Measurements from ENCODE around the gene NHSL1.
A peak's percentile ranks its signal among the peaks of the same experiment; 100 is the strongest.

Gene NHSL1

DNA sequence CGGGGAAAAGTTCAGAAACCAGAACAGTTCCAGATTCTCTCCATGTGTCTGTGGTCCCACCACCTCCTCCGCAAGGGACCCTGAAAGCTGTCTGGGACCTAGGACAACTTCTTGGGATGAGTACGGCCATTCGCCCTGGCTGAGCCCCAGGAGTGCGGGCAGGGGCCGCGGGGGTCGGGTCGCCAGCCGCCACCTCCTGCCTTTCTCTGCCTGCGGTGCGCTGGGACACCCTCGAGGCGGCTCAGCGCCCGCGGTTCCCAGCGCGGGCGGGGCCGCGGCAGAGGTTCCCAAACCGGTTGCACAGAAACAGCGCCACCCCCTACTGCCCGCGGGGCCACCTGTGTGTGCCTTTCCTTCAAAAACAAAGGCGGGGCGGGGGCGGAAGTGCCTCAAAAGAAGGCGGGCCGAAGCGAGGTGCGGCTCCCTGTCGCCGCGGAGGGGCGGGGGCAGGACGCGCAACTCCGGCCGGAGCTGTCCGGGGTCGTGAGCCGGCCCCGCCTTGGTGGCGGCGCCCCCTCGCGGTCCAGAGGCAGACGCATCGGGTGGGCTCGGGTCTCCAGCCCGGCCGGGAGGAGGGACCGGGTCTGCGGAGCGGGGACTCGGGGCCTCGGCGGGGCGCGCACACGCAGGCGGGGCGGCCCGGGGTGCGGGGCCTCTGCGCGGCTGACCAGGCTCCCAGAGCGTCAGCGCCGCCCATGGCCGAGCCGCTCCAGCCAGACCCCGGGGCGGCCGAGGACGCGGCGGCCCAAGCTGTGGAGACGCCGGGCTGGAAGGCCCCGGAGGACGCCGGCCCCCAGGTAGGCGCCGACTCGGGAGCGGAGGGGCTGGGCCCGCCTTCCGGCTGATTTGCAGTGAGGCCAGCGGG, 95.3 kb downstream of the NHSL1 start, which contains the start of gene HEBP2 (continued):
- TF ChIP-seq HOXA7 (CRISPR knock-in tag; IDR thresholded peaks at IDR 0.05; ENCODE audit: borderline replicate concordance) = no peak
- TF ChIP-seq ZNF37A (tag by site-specific recombination; IDR thresholded peaks at IDR 0.05) = no peak
- TF ChIP-seq ZNF701 (tag by site-specific recombination; IDR thresholded peaks at IDR 0.05) = no peak
- TF ChIP-seq KLF8 (tag by site-specific recombination; IDR thresholded peaks at IDR 0.05) = peak; percentile 90
- no peak for TF ChIP-seq TRIM28 (IDR thresholded peaks at IDR 0.05; ENCODE audit: borderline replicate concordance, low read length)
- no peak for TF ChIP-seq ZNF433 (tag by site-specific recombination; IDR thresholded peaks at IDR 0.05; ENCODE audit: low read depth)
- no peak for TF ChIP-seq ZNF768 (tag by site-specific recombination; IDR thresholded peaks at IDR 0.05)
- TF ChIP-seq FEZF1 (tag by site-specific recombination; IDR thresholded peaks at IDR 0.05) = peak; percentile 59
- no peak for TF ChIP-seq ZNF169 (tag by site-specific recombination; IDR thresholded peaks at IDR 0.05)
- TF ChIP-seq, protein P1, sequence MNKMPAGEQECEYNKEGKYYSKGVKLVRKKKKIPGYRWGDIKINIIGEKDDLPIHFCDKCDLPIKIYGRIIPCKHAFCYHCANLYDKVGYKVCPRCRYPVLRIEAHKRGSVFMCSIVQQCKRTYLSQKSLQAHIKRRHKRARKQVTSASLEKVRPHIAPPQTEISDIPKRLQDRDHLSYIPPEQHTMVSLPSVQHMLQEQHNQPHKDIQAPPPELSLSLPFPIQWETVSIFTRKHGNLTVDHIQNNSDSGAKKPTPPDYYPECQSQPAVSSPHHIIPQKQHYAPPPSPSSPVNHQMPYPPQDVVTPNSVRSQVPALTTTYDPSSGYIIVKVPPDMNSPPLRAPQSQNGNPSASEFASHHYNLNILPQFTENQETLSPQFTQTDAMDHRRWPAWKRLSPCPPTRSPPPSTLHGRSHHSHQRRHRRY (tag by site-specific recombination; IDR thresholded peaks at IDR 0.05) = no peak
- no peak for TF ChIP-seq ZNF146 (tag by site-specific recombination; IDR thresholded peaks at IDR 0.05)
- TF ChIP-seq BCL11A (tag by site-specific recombination; IDR thresholded peaks at IDR 0.05; ENCODE audit: low read depth) = no peak
- no peak for TF ChIP-seq ZNF121 (tag by site-specific recombination; IDR thresholded peaks at IDR 0.05)
- no peak for TF ChIP-seq BCL6B (tag by site-specific recombination; IDR thresholded peaks at IDR 0.05)
- TF ChIP-seq, protein P2, sequence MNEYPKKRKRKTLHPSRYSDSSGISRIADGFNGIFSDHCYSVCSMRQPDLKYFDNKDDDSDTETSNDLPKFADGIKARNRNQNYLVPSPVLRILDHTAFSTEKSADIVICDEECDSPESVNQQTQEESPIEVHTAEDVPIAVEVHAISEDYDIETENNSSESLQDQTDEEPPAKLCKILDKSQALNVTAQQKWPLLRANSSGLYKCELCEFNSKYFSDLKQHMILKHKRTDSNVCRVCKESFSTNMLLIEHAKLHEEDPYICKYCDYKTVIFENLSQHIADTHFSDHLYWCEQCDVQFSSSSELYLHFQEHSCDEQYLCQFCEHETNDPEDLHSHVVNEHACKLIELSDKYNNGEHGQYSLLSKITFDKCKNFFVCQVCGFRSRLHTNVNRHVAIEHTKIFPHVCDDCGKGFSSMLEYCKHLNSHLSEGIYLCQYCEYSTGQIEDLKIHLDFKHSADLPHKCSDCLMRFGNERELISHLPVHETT (tag by site-specific recombination; IDR thresholded peaks at IDR 0.05) = no peak
- no peak for TF ChIP-seq ZFP3 (tag by site-specific recombination; IDR thresholded peaks at IDR 0.05; ENCODE audit: low read depth)
- no peak for TF ChIP-seq ZNF354C (tag by site-specific recombination; IDR thresholded peaks at IDR 0.05; ENCODE audit: borderline replicate concordance, low read depth)
- no peak for TF ChIP-seq ZNF19 (tag by site-specific recombination; IDR thresholded peaks at IDR 0.05; ENCODE audit: low read depth)

GRCh38 chr6:138403324-138403800, 95.9 kb downstream of the NHSL1 start:
- Histone ChIP-seq H3K9me3 (ENCODE audit: control insufficient read depth, insufficient read depth, low read depth, low read length) (no peaks in the 10 kb centered on the region), H3K4me3 (ENCODE audit: low read depth, low read length) (peak overlapping the region; percentile 82), H3K27ac (ENCODE audit: extremely low read depth, low read depth, low read length) (peak overlapping the region; percentile 80; the same call in 1 of the 2 replicates), H3K4me1 (ENCODE audit: control insufficient read depth, insufficient read depth, low read length) (peaks cover 10% of the 10 kb centered on the region), H3K36me3 (ENCODE audit: control insufficient read depth in 2 of 2, insufficient read depth in 1 of 2, low read length in 2 of 2) (peaks cover 10 to 24% of the 10 kb centered on the region in 2 experiments)
- CTCF ChIA-PET = interaction anchor here (0.6 to 3.4 kb wide), 16 partner anchors 9 to 800 kb away, joined by 3 to 26 read pairs (median 4); partner anchors contain the start of gene ARFGEF3
- POLR2A ChIA-PET = interaction anchor here (1.0 to 1.9 kb wide), 4 partner anchors 13 to 297 kb away, joined by 3 to 8 read pairs (median 4); no protein-coding TSS in a partner anchor
- TF ChIP-seq SCRT2 (tag by site-specific recombination; IDR thresholded peaks at IDR 0.05) = no peak
- TF ChIP-seq CTCF (tag by site-specific recombination; IDR thresholded peaks at IDR 0.05) = peak; percentile 88
- no peak for TF ChIP-seq ZNF747 (tag by site-specific recombination; IDR thresholded peaks at IDR 0.05)
- 0 out of 2 replicates have a peak, but pooled peaks have one; percentile 15 for TF ChIP-seq PRDM10 (tag by site-specific recombination; IDR thresholded peaks at IDR 0.05)
- TF ChIP-seq ZFP37 (tag by site-specific recombination; IDR thresholded peaks at IDR 0.05) = 0 out of 2 replicates have a peak, but pooled peaks have one; percentile 7
- TF ChIP-seq ZNF701 (tag by site-specific recombination; IDR thresholded peaks at IDR 0.05) = no peak
- TF ChIP-seq, protein P3, sequence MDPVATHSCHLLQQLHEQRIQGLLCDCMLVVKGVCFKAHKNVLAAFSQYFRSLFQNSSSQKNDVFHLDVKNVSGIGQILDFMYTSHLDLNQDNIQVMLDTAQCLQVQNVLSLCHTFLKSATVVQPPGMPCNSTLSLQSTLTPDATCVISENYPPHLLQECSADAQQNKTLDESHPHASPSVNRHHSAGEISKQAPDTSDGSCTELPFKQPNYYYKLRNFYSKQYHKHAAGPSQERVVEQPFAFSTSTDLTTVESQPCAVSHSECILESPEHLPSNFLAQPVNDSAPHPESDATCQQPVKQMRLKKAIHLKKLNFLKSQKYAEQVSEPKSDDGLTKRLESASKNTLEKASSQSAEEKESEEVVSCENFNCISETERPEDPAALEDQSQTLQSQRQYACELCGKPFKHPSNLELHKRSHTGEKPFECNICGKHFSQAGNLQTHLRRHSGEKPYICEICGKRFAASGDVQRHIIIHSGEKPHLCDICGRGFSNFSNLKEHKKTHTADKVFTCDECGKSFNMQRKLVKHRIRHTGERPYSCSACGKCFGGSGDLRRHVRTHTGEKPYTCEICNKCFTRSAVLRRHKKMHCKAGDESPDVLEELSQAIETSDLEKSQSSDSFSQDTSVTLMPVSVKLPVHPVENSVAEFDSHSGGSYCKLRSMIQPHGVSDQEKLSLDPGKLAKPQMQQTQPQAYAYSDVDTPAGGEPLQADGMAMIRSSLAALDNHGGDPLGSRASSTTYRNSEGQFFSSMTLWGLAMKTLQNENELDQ (tag by site-specific recombination; IDR thresholded peaks at IDR 0.05; ENCODE audit: low read depth) = no peak
